GM21576 (cell line): ENCODE results near the gene ZNF846.
"Not testable (repeated sequence)": the region's sequence is repeated elsewhere in the genome, so short reads cannot be mapped to it uniquely, and the experiment has no call there.

Experiments
- ATAC-seq: cut with Tn5 transposase; IDR thresholded peaks from one replicate; pipeline ENCODE4 v1.9.1; 2021; ENCODE audit warnings: mild to moderate bottlenecking, moderate library complexity; ENCODE audit not compliant: unreplicated experiment

ZNF846 gene

GRCh38 chr19:9785367-9786331, 17.1 kb upstream of the ZNF846 start:
- peak; percentile 51 for ATAC-seq

GRCh38 chr19:9784163-9784496, 15.6 kb upstream of the ZNF846 start:
- not testable (repeated sequence) for ATAC-seq

- ATAC-seq: no peak
These were observed 13.8 kb upstream of the ZNF846 start for GRCh38 chr19:9782338-9782737.

GRCh38 chr19:9757544-9758501, 10.7 kb downstream of the ZNF846 start:
- ATAC-seq: no peak

- ATAC-seq: no peak
These were observed 15.7 kb downstream of the ZNF846 start for GRCh38 chr19:9752701-9753443.

GRCh38 chr19:9751446-9751845, 17.1 kb downstream of the ZNF846 start:
- no peak for ATAC-seq

GRCh38 chr19:9741476-9742171, 26.9 kb downstream of the ZNF846 start:
- no peak for ATAC-seq

GRCh38 chr19:9735986-9736385, 32.6 kb downstream of the ZNF846 start:
- ATAC-seq: no peak

GRCh38 chr19:9730056-9730455, 38.5 kb downstream of the ZNF846 start:
- not testable (repeated sequence) for ATAC-seq

GRCh38 chr19:9729162-9729561, 39.4 kb downstream of the ZNF846 start:
- no peak for ATAC-seq

- ATAC-seq: no peak
These were observed 40.9 kb downstream of the ZNF846 start for GRCh38 chr19:9727644-9728043.

- ATAC-seq: not testable (repeated sequence)
These were observed 42.9 kb downstream of the ZNF846 start for GRCh38 chr19:9725508-9726201.

- no peak for ATAC-seq
These were observed 44.4 kb downstream of the ZNF846 start for GRCh38 chr19:9724157-9724556.

GRCh38 chr19:9721861-9722260, 46.7 kb downstream of the ZNF846 start:
- ATAC-seq: no peak

- ATAC-seq: no peak
These were observed 48.0 kb downstream of the ZNF846 start for GRCh38 chr19:9720541-9720940.

- ATAC-seq: no peak
These were observed 56.7 kb downstream of the ZNF846 start for GRCh38 chr19:9711815-9712214.

- ATAC-seq: no peak
These were observed 59.2 kb downstream of the ZNF846 start for GRCh38 chr19:9709305-9709704.

- ATAC-seq: no peak
These were observed 62.7 kb downstream of the ZNF846 start for GRCh38 chr19:9705836-9706235.

- ATAC-seq: no peak
These were observed 66.4 kb downstream of the ZNF846 start for GRCh38 chr19:9702186-9702585.
